Gastrocnemius medialis (tissue), 4 donors: Measurements from ENCODE around the gene RNF151. TPM values are rescaled to one million over a fixed set of nuclear protein-coding genes. Genes with fewer than 3 reads are reported as not detected.

Experiments
- ATAC-seq, 2 donors: fragments of 150-250 bp; one replicate each; pipeline ENCODE4 v1.9.1; 2016
- DNase-seq, 2 donors: peaks; one replicate each; pipeline ENCODE4 v3.0.0-alpha.2; 2019
- H3K27ac ChIP-seq, 4 donors: fragments of 200-600 bp; sonication (generic); 1 replicate in 1 of 4; 2 replicates in 3 of 4; pipeline ENCODE4 v1.5.1; 2016 to 2018; ENCODE audit warnings: mild to moderate bottlenecking in 2 of 4, moderate library complexity in 1 of 4
- H3K27me3 ChIP-seq, 3 donors: fragments of 200-600 bp; sonication (generic) in 2 of 3; 1 replicate in 1 of 3; 2 replicates in 2 of 3; pipeline versions ENCODE4 v1.5.1 to v1.6.0; 2016 to 2019; ENCODE audit warnings: mild to moderate bottlenecking in 1 of 3, moderate library complexity in 1 of 3
- H3K36me3 ChIP-seq, 2 donors: fragments of 200-600 bp; sonication (generic) in 1 of 2; one replicate each; pipeline ENCODE4 v1.5.1; 2017 to 2018
- H3K4me1 ChIP-seq, 2 donors: fragments of 200-600 bp; sonication (generic) in 1 of 2; one replicate each; pipeline ENCODE4 v1.5.1; 2016 to 2017; ENCODE audit warnings: mild to moderate bottlenecking in 2 of 2
- H3K4me3 ChIP-seq, 4 donors: fragments of 200-600 bp; sonication (generic) in 3 of 4; 1 replicate in 1 of 4; 2 replicates in 3 of 4; pipeline ENCODE4 v1.5.1; 2016 to 2019; ENCODE audit warnings: mild to moderate bottlenecking in 2 of 4
- H3K9me3 ChIP-seq, 3 donors: fragments of 200-600 bp; sonication (generic) in 2 of 3; 1 replicate in 1 of 3; 2 replicates in 2 of 3; pipeline ENCODE4 v1.5.1; 2016 to 2019
- POLR2A ChIP-seq, 2 donors: fragments of 450-650 bp; IDR thresholded peaks; one replicate each; pipeline ENCODE4 v1.6.1; 2017; ENCODE audit warnings: antibody characterized with exemption in 2 of 2, mild to moderate bottlenecking in 2 of 2, moderate library complexity in 2 of 2
- in situ Hi-C, 4 donors: fragments of 200-750 bp; cut with MboI; loops; one replicate each; pipeline versions ENCODE4 v1.15.0 to v1.8.0; 2017; ENCODE audit warnings: low sequenced_read_pairs in 4 of 4
- intact Hi-C: fragments of 100-400 bp; cut with DNase I; formaldehyde crosslinking; loops from one replicate; pipeline ENCODE4 v1.15.1; 2023; ENCODE audit warnings: low total_unique reads
- total RNA-seq, 4 donors: library from RNA; depleted of rRNA; stranded (reverse); fragments of >200 nt; gene quantifications; one replicate each; pipeline versions ENCODE4 v1.1.0 to v1.2.3, GENCODE V29; 2016
- TF ChIP-seq, protein P1 (sequence below), 5 experiments: fragments of 450-650 bp in 3 of 5; fragments of 200-600 bp in 2 of 5; sonication (generic) in 2 of 5; IDR thresholded peaks in 4 of 5; conservative IDR thresholded peaks in 1 of 5; 1 replicate in 4 of 5; 2 replicates in 1 of 5; pipeline ENCODE4 v1.5.1; 2016 to 2019; ENCODE audit warnings: antibody characterized with exemption in 5 of 5, mild to moderate bottlenecking in 3 of 5, moderate library complexity in 3 of 5

The RNF151 gene
- total RNA-seq, 4 donors from 2014 or later, result not detected

DNA sequence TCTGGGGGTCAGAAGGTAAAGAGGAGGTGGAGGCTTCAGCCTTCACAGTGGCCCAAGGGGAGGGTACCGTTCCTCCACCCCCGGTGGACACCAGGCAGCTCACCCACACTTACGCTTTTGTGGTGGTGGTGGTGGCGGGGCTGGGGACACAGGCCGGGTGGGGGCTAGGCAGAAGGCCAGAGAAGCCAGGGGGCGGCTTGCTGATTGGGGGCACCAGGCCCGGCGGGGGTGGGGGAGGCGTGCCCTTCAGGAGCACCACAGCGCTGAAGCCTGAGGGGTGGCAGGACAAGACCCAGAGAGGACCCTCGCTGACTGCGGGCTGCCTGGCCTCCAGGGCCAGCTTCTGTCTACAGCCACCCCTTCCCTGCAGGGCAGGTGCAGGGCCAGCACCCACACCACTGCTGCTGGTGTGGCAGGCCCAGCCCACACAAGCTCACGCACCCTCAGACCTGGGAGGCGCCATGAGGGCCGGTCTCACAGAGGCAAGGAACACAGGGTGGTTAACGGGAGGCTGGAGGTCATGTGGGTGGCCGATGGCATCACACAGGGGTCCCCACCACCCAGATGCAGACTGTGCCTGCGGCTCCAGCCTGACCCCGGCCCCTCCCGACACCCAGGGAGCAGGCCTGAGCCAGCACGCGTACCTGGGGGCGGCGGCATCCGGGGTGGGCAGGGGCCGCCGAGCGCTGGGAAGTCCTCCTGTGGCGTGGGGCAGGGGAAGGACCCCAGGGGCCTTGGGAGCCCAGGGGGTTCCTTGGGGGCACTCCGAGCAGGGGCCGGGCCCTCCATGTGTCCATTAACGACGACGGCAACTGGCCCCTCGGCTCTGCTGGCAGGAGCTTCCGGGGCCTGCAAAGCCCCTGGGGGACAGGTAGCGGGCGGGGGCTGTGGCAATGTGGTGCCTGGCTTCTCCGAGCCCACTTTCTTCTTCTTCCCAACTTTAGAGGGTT lies 32.5 kb downstream of the RNF151 start:
- Histone ChIP-seq H3K4me1 (peaks cover 7 to 9% of the 10 kb centered on the region in 2 donors), H3K36me3 (peaks cover 0 to 54% of the 10 kb centered on the region in 2 donors), H3K27me3 (no peaks in the 10 kb centered on the region), H3K4me3 (no peak overlapping the region), H3K9me3 (no peaks in the 10 kb centered on the region), H3K27ac (no peak overlapping the region)
- DNase-seq, result no peak
- intact Hi-C loops (no loop called here), in situ Hi-C loops (no loop called here)
- no peak for TF ChIP-seq POLR2A (IDR thresholded peaks at IDR 0.05)
- TF ChIP-seq, protein P1, sequence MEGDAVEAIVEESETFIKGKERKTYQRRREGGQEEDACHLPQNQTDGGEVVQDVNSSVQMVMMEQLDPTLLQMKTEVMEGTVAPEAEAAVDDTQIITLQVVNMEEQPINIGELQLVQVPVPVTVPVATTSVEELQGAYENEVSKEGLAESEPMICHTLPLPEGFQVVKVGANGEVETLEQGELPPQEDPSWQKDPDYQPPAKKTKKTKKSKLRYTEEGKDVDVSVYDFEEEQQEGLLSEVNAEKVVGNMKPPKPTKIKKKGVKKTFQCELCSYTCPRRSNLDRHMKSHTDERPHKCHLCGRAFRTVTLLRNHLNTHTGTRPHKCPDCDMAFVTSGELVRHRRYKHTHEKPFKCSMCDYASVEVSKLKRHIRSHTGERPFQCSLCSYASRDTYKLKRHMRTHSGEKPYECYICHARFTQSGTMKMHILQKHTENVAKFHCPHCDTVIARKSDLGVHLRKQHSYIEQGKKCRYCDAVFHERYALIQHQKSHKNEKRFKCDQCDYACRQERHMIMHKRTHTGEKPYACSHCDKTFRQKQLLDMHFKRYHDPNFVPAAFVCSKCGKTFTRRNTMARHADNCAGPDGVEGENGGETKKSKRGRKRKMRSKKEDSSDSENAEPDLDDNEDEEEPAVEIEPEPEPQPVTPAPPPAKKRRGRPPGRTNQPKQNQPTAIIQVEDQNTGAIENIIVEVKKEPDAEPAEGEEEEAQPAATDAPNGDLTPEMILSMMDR (IDR thresholded peaks at IDR 0.05 in 4 of 5, conservative IDR thresholded peaks at IDR 0.05 in 1 of 5), result no peak
- no peak for ATAC-seq

- peaks cover 0 to 54% of the 10 kb centered on the region in 2 donors for H3K36me3 ChIP-seq
- no peak overlapping the region for H3K4me3 ChIP-seq
- no peak overlapping the region for H3K27ac ChIP-seq
- DNase-seq, result no peak
- TF ChIP-seq POLR2A (IDR thresholded peaks at IDR 0.05), result no peak
- TF ChIP-seq, protein P1 (IDR thresholded peaks at IDR 0.05 in 4 of 5, conservative IDR thresholded peaks at IDR 0.05 in 1 of 5), result no peak
- in situ Hi-C loops, result no loop called here
- no peaks in the 10 kb centered on the region for H3K27me3 ChIP-seq
- H3K9me3 ChIP-seq, result no peaks in the 10 kb centered on the region
- ATAC-seq, result no peak
- H3K4me1 ChIP-seq, result peaks cover 16 to 18% of the 10 kb centered on the region in 2 donors
- intact Hi-C loops, result loop anchor here (10.0 kb wide), 1 partner anchor 535 kb away; the partner anchor contains the start of genes CEMP1 and PDPK1
These were observed 33.3 kb downstream of the RNF151 start for GRCh38 chr16:1999866-2000514.

GRCh38 chr16:2001035-2001434 lies 34.4 kb downstream of the RNF151 start:
- peaks cover 0 to 54% of the 10 kb centered on the region in 2 donors for H3K36me3 ChIP-seq
- in situ Hi-C loops (no loop called here), intact Hi-C loops (loop anchor here (10.0 kb wide), 1 partner anchor 534 kb away; the partner anchor contains the start of genes CEMP1 and PDPK1)
- no peak overlapping the region for H3K27ac ChIP-seq
- ATAC-seq (no peak), DNase-seq (no peak)
- no peaks in the 10 kb centered on the region for H3K27me3 ChIP-seq
- H3K4me1 ChIP-seq, result peaks cover 26 to 28% of the 10 kb centered on the region in 2 donors
- TF ChIP-seq POLR2A (IDR thresholded peaks at IDR 0.05), result no peak
- TF ChIP-seq, protein P1 (IDR thresholded peaks at IDR 0.05 in 4 of 5, conservative IDR thresholded peaks at IDR 0.05 in 1 of 5), result no peak
- no peak overlapping the region for H3K4me3 ChIP-seq
- no peaks in the 10 kb centered on the region for H3K9me3 ChIP-seq

DNA sequence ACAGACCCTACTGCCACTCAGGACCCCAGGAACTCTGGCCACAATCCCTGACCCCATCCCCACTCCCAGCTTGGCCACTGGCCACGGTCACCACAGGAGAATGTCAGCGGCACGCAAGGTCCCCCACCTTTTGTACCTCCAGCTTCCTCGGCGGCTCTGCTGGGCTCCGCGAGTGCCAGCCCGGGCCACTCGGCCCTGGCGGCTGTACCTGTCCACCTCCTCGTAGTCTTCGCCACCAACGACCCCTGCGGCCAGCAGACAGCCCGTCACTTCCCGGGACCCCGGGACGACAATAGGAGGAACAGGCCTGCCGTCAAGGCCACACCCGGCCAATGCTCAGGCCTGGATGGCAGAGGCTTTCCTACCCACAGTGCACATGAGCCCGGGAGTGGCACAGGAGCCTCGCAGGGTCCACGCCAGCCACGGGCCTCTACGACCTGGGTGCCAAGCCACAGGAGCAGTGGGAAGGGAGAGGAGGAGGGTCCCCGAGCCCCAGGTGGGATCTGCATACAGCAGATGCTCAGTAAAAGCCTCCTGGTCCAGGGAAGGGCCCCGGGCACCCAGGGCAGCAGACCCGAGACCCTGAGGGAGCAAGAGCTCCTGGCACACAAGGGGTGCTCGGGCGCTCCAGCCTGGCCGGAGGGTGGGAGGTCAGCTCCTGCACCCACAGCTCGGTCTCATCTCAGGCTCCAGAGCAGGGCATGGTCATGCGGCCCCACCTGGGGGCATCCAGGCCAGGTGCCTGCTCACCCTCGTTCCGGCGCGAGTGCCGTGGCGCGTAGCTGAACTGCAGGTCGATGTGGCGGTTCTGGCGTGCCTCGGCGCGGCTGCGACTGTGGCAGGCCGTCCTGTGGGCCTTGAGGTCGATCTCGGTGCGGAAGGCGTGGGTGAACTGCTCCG lies 35.0 kb downstream of the RNF151 start:
- H3K4me3 ChIP-seq, result no peak overlapping the region
- no peaks in the 10 kb centered on the region for H3K27me3 ChIP-seq
- intact Hi-C loops (loop anchor here (10.0 kb wide), 1 partner anchor 533 kb away; the partner anchor contains the start of genes CEMP1 and PDPK1), in situ Hi-C loops (no loop called here)
- TF ChIP-seq POLR2A (IDR thresholded peaks at IDR 0.05), result no peak
- TF ChIP-seq, protein P1 (IDR thresholded peaks at IDR 0.05 in 4 of 5, conservative IDR thresholded peaks at IDR 0.05 in 1 of 5), result no peak
- ATAC-seq, result no peak
- H3K9me3 ChIP-seq, result no peaks in the 10 kb centered on the region
- peaks cover 26 to 35% of the 10 kb centered on the region in 2 donors for H3K4me1 ChIP-seq
- no peak overlapping the region for H3K27ac ChIP-seq
- no peak for DNase-seq
- peaks cover 0 to 54% of the 10 kb centered on the region in 2 donors for H3K36me3 ChIP-seq
